HG03457 (cell line): Measurements from ENCODE around the gene RNF157.
"Not testable (repeated sequence)": the region's sequence is repeated elsewhere in the genome, so short reads cannot be mapped to it uniquely, and the experiment has no call there.

Source experiments
- ATAC-seq: cut with Tn5 transposase; IDR thresholded peaks from one replicate; pipeline ENCODE4 v1.9.1; 2021; ENCODE audit warnings: moderate number of reproducible peaks; ENCODE audit not compliant: unreplicated experiment

RNF157 gene

DNA sequence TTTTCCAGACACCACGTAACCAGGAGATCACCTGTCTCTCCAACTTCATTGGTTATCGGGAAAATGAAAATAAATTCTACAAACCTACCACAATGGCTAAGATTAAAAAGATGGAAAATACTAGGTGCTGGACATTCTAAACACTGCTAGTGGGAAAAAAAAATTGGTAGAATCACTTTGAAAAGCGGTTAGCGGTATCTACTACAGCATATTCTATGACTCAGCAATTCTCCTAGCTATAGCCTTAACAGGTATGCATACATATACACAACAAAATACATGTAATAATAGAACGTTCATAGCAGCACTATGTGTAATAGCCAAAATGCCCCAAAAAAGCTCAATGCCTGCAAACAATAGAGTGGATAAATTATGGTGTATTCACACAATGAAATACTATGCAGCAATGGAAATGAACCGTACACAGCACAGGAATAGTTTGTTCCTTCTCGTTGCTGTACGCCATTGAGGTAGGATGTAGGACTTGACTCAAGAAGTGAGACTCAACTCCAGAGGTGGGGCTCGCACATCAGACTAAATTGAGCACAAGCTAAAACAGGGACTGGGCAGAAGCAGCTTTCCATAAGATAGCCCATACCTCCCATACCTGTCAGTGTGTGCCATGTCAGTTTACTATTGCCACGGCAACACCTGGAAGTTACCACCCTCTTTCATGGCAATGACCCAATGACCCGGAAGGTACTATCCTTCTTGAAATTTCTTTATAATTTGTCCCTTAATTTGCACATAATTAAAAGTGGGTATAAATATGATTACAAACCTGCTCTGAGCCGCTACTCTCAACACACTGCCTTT, 44.8 kb downstream of the RNF157 start:
- ATAC-seq, result no peak

DNA sequence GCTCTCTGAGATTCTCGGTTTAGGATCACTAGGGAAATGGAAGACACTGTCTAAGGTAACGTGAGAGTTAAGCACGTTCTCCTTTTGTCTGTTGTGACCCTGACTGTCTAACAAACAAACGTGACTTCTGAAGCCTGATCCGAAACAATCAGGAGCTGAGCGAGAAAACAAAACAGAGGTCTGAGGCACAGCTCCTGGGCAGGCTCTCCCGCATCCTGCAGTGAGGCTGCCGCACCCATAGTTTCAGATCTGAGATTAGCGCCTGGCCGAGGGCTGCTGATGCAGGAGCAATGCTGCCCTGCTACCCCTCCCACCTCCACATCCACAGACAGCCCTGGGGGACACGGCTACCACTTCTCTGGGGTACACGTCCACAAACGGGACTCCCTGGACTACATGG, 46.7 kb downstream of the RNF157 start:
- ATAC-seq, result no peak

DNA sequence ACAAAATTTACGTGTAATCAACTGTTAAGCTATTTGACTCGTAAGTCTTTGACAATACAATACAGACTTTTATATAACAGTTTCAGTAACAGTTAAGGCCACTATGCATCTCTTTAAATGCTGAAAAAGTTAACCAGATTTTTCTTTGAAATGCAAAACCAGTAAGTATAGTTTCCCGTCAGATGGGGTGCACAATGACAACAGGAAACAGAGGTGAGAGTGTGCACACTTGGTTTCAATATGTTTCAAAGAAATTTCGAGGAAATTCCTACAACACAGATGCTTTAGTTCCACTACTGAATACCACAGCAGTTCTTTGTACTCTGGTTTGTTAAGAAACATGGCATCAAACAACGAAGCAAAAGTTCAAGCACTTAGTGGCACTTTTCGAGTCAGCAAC, 48.4 kb downstream of the RNF157 start:
- no peak for ATAC-seq

DNA sequence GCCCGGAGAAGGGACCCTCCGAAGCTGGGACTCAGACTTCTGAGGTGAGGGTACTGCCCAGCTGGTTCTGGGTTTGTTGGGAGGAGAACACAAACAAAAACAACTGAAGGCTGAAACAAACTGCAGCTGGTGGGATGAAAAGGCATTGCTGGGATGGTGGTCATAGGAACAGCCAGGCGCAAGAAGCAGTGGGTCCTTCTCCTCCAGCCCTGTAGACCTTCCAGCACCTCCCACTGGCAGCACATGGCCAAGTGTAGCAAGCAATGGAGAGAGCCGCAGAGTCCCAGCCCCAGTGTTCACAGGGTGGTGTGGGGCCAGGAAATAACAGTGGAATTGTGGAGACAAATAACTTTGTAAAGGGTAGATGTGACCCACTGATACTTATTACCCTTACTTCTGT, 50.6 kb downstream of the RNF157 start:
- ATAC-seq, result no peak

DNA sequence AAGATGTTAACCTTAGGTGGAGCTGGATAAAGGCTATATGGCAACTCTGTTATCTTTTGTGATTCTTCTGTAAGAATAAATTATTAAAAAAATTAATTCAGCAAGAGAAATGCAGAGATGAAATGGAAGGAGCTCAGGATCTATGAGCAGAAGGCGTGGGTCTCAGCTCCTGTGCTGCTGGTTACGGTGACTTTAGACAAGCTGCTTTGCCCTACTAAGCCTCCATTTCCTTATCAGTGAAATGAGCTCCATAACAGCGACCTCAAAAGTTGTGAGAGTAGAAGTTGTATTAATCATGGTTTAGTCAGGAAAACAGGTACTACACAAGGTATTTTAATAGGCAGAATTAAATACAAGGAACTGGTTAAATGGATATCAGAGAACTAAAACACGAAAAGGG, 51.0 kb downstream of the RNF157 start:
- ATAC-seq, result no peak

DNA sequence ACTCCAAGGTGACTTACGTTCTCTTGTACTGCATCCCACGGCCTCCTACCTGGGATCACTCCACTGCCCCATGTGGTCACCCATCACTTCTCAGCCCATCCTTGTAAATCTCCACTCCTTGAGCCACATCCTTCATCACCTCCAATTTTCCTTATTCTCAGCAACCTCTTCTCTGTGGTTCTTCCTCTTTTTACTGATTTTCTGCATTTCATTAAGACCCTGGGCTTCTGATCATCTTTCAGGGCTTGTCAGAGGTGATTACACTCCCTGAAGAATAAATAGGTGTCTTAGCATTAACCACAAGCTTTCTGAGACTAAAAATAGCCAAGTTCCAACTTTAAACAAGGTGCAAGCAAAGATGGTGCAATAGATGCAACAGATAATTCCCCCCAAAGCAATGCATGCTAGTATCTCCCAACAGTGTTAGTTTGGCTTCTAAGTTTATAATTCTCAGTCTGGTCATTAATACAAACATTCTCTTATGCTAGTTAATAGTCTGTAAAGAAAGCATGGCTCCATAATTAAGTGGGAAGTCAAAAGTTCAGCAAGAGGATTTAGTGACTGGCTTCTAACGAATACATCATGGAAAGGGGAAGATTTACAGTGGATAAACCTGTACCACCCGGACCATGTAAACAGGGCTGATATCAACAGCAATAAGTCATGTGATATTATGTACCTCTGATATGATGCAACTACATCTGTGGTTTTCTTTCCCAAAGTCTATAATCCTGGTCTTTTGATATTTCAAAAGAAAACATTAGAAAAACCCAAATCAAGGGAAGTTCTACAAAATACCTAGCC, 51.9 kb downstream of the RNF157 start:
- ATAC-seq, result no peak

- ATAC-seq, result not testable (repeated sequence)
Measured at GRCh38 chr17:76186774-76187173, 53.5 kb downstream of the RNF157 start.

GRCh38 chr17:76184290-76184689, 56.0 kb downstream of the RNF157 start:
- ATAC-seq, result no peak

DNA sequence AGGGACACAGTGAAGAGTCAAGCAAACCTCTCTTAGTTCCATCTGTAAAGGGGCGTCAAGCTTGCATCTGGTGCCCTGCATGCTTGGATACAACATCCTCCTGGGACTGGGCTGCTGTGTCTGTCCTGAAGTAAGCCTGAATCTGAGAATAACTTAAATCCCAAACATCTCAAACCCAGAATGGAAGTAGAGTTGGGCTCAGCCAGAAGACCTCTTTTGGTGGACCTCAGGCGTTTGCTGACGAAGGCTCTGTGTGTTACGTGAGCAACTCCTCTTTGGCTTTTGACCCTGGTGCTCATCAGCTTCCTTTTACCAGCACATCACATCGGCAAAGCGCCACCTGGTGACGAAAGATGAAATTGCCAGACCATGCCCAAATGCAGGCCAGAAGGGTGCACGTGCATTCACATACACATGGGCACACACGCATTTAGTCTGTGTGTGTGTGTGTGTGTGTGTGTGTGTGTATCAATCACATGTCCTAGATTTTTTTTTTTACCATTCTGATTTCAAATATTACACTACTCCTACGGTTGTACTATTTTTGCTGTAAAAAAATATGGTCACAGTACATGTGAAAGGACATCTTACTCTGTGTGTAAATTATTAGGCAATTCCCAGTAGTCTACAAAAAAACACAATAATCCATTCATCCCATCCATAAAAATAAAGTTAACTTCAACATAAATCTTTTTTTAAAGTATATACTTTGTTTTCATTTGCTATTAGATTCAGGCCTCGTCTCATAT, 58.1 kb downstream of the RNF157 start:
- ATAC-seq, result no peak

- ATAC-seq, result no peak
Measured at GRCh38 chr17:76179496-76180467, 60.5 kb downstream of the RNF157 start.

DNA sequence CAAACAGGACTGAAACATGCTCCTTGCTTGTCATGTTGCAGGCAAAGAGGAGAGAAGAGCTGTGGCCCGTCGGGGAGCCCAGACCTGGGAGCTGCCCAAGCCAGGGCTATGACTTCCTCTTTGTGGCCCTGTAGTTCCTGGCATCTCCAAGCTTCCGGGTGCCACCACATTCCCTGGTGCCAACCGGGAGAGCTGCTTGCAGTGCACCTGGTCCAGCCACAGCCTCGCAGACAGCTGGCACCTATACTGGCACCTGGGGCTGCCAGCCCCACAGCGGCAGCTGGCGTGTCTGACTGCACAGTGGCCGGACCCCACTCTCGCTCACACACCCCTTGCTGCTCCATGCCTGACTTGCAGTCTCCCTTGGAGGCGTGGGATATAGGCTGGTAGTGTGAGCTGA, 62.2 kb downstream of the RNF157 start:
- no peak for ATAC-seq

- no peak for ATAC-seq
Measured at GRCh38 chr17:76176701-76177574, 63.4 kb downstream of the RNF157 start.

GRCh38 chr17:76174037-76174436, 66.3 kb downstream of the RNF157 start:
- ATAC-seq, result no peak

- ATAC-seq, result no peak
Measured at GRCh38 chr17:76173474-76173873, 66.8 kb downstream of the RNF157 start.

GRCh38 chr17:76171706-76172105, 68.6 kb downstream of the RNF157 start:
- ATAC-seq, result no peak

GRCh38 chr17:76170114-76170513, 70.2 kb downstream of the RNF157 start:
- ATAC-seq, result no peak

DNA sequence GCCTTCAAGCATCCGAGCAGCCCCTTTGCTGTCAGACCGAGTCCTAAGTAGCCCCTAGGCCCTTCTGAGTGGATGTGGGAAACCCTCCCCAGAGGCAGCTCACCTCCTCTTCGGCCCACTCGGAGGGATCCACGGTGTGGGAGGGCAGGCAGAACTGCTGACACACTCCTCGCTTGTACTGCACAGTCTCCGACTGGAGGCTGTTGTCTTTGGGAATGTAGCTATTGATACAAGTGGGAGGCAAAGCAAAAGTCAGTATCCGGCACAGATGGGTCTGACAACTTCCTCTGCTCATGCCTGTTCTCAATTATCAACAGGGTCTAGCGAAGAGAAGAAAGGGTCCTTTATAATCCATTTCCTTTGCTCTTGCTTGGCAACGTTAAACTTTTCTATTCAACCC, 73.4 kb downstream of the RNF157 start:
- ATAC-seq, result no peak

DNA sequence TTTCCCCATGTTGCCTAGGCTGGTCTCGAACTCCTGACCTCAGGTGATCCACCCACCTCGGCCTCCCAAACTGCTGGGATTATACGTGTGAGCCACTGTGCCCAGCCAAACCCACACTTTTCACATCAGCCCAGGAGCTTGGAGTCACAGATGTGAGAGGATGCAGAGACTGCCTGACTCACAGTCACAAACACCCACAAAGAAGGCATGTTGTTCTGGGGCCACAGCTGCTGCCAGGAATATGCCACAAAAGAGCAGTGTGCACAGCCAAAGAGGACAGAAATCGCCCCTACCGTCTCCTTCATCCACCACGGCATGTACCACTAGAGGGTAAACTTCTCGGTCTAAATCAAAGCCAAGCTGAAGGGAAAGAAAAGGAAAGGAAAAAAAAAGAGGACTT, 74.1 kb downstream of the RNF157 start:
- ATAC-seq, result no peak

- no peak for ATAC-seq
Measured at GRCh38 chr17:76164331-76164730, 76.0 kb downstream of the RNF157 start.
